Thoracic aorta (tissue), 2 donors: ENCODE data around the gene UBE2E2. TPM values are rescaled to one million over a fixed set of nuclear protein-coding genes. Genes with fewer than 3 reads are reported as not detected.

Experiments
- ATAC-seq: fragments of 150-250 bp; one replicate; pipeline ENCODE4 v1.8.0; 2017; ENCODE audit warnings: low read depth; ENCODE audit not compliant: insufficient number of reproducible peaks, low FRiP score
- DNase-seq: peaks from one replicate; pipeline ENCODE4 v3.0.0-alpha.2; 2020; ENCODE audit warnings: low spot score
- H3K27ac ChIP-seq, 2 donors: fragments of 200-600 bp; sonication (generic); 1 replicate in 1 of 2; 2 replicates in 1 of 2; pipeline ENCODE4 v1.5.1; 2016; ENCODE audit warnings: mild to moderate bottlenecking in 2 of 2, moderate library complexity in 2 of 2
- H3K27me3 ChIP-seq: fragments of 200-600 bp; sonication (generic); replicated peaks from 2 replicates; pipeline ENCODE4 v1.6.0; 2016; ENCODE audit warnings: mild to moderate bottlenecking; ENCODE audit not compliant: insufficient read depth
- H3K36me3 ChIP-seq: fragments of 200-600 bp; sonication (generic); one replicate; pipeline ENCODE4 v1.5.1; 2016
- H3K4me1 ChIP-seq, 2 donors: fragments of 200-600 bp; sonication (generic); 1 replicate in 1 of 2; 2 replicates in 1 of 2; pipeline versions ENCODE4 v1.5.1 to v1.6.0; 2016; ENCODE audit warnings: low read depth in 2 of 2, mild to moderate bottlenecking in 1 of 2; ENCODE audit not compliant: control insufficient read depth in 1 of 2
- H3K4me3 ChIP-seq: fragments of 200-600 bp; sonication (generic); 2 replicates; pipeline ENCODE4 v1.5.1; 2016; ENCODE audit warnings: mild to moderate bottlenecking
- H3K9me3 ChIP-seq: fragments of 200-600 bp; sonication (generic); 2 replicates; pipeline ENCODE4 v1.5.1; 2016
- CTCF ChIP-seq: fragments of 200-600 bp; sonication (generic); IDR thresholded peaks from one replicate; pipeline ENCODE4 v1.5.1; 2019; ENCODE audit warnings: antibody characterized with exemption
- total RNA-seq, 2 donors: library from RNA; depleted of rRNA; stranded (reverse); fragments of >200 nt; gene quantifications; one replicate each; pipeline versions ENCODE4 v1.1.0 to v1.2.3, GENCODE V29; 2016

Gene UBE2E2
- total RNA-seq, 2 donors from 2014 or later = 30.3 to 44.0 TPM

DNA sequence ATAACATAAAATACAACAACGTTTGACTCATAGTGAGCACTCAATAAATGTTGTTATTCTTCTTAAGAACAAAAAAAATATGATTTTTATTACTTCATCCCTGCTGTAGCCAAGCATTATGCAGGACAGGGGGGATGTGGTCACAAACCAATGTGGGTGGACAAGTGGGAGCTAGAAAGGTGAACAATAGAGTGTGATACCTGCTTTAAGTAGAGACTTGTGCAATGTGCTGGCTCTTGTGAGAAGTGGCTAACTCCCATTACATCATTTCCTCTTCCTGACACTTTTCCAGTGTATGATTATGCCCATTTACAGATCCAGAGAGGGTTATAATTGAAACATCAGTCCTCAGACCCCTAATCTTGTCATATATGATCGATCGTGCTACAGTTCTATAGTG lies 193.6 kb downstream of the UBE2E2 start:
- TF ChIP-seq CTCF = no peak
- peaks cover 0 to 4% of the 10 kb centered on the region in 2 donors for H3K4me1 ChIP-seq
- H3K36me3 ChIP-seq = no peaks in the 10 kb centered on the region
- H3K9me3 ChIP-seq = no peaks in the 10 kb centered on the region
- H3K27me3 ChIP-seq = no peaks in the 10 kb centered on the region
- ATAC-seq (no peak), DNase-seq (no peak)
- no peak overlapping the region for H3K4me3 ChIP-seq
- no peak overlapping the region for H3K27ac ChIP-seq

GRCh38 chr3:23399221-23399620 lies 196.1 kb downstream of the UBE2E2 start:
- Histone ChIP-seq H3K27me3 (no peaks in the 10 kb centered on the region), H3K4me3 (no peak overlapping the region), H3K36me3 (no peaks in the 10 kb centered on the region), H3K4me1 (peaks cover 0 to 1% of the 10 kb centered on the region in 2 donors), H3K9me3 (no peaks in the 10 kb centered on the region), H3K27ac (no peak overlapping the region)
- TF ChIP-seq CTCF = no peak
- ATAC-seq = no peak
- no peak for DNase-seq

GRCh38 chr3:23402728-23403492 lies 199.8 kb downstream of the UBE2E2 start:
- ATAC-seq (no peak), DNase-seq (no peak)
- no peak for TF ChIP-seq CTCF
- H3K9me3 ChIP-seq = no peaks in the 10 kb centered on the region
- no peak overlapping the region for H3K4me3 ChIP-seq
- no peak overlapping the region for H3K27ac ChIP-seq
- H3K36me3 ChIP-seq = no peaks in the 10 kb centered on the region
- no peaks in the 10 kb centered on the region for H3K27me3 ChIP-seq
- H3K4me1 ChIP-seq = peaks cover 0 to 6% of the 10 kb centered on the region in 2 donors

DNA sequence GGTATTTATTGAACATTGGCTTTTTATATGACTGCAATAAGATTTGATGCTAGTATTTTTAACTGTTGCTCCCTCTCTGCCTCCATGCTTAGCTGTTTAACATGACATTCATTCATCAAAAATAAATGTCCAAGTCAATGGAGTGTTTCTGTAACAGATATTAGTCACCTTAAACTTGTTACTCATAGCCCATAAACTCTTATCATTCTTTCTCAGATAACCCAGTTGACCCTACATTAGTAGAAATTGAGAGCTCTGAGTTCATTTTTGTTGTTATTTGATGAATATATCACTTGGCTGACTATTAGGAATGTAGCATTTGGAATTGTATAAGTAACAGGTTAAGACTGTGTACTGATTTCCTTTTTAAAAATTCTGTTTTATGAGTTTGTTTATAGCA lies 201.1 kb downstream of the UBE2E2 start:
- no peaks in the 10 kb centered on the region for H3K27me3 ChIP-seq
- no peak for ATAC-seq
- no peaks in the 10 kb centered on the region for H3K9me3 ChIP-seq
- DNase-seq = no peak
- H3K4me3 ChIP-seq = no peak overlapping the region
- no peak for TF ChIP-seq CTCF
- H3K27ac ChIP-seq = no peak overlapping the region
- H3K4me1 ChIP-seq = peaks cover 0 to 6% of the 10 kb centered on the region in 2 donors
- H3K36me3 ChIP-seq = no peaks in the 10 kb centered on the region

- Histone ChIP-seq H3K27me3 (no peaks in the 10 kb centered on the region), H3K36me3 (no peaks in the 10 kb centered on the region), H3K9me3 (no peaks in the 10 kb centered on the region), H3K4me1 (peaks cover 0 to 6% of the 10 kb centered on the region in 2 donors), H3K4me3 (no peak overlapping the region), H3K27ac (no peak overlapping the region)
- no peak for ATAC-seq
- no peak for DNase-seq
- no peak for TF ChIP-seq CTCF
These were observed 202.0 kb downstream of the UBE2E2 start for GRCh38 chr3:23405081-23405480.
